GM12878 (cell line): ENCODE data around the gene GZF1. TPM values are rescaled to one million over a fixed set of nuclear protein-coding genes. Genes with fewer than 3 reads are reported as not detected.

Experiments
- ATAC-seq: fragments of 200-7000 bp; cut with Tn5 transposase; 3 replicates; pipeline ENCODE4 v1.9.1; 2020; ENCODE audit warnings: mild to moderate bottlenecking, moderate library complexity
- BruUV-seq: library from RNA; stranded (reverse); fragments of 400-500 nt; replicated peaks from 2 replicates; lab custom pipeline; 2021; lab: Mats Ljungman, UMichigan
- CTCF ChIA-PET: fragments of 300-600 bp; sonication (Branson Sonifier 250); formaldehyde crosslinking; extraction: SDS; loops from one replicate; lab custom pipeline; 2021; ENCODE audit warnings: inconsistent platforms; lab: Yijun Ruan, JAX
- POLR2A ChIA-PET: fragments of 350-600 bp; formaldehyde crosslinking; extraction: SDS; loops from one replicate; lab custom pipeline; 2021; ENCODE audit warnings: inconsistent platforms; lab: Charles Lee
- RAD21 ChIA-PET: fragments of 300-600 bp; sonication (Branson Sonifier 250); formaldehyde crosslinking; loops from one replicate; lab custom pipeline; 2023; ENCODE audit warnings: antibody characterized with exemption; ENCODE audit not compliant: unreplicated experiment; lab: Charles Lee
- SMC1A ChIA-PET: fragments of 300-600 bp; sonication (Branson Sonifier 250); formaldehyde crosslinking; loops from one replicate; lab custom pipeline; 2023; ENCODE audit not compliant: unreplicated experiment, uncharacterized antibody; lab: Charles Lee
- DNase-seq: peaks from one replicate; pipeline ENCODE4 v3.0.0-alpha.2; 2011; ENCODE audit warnings: low read depth, low spot score
- FAIRE-seq: peaks from 3 replicates; lab custom pipeline; 2011; peaks lifted over from hg19 to GRCh38; lab: Jason Lieb, UNC
- H2AFZ ChIP-seq: 2 replicates; pipeline ENCODE4 v1.6.0; 2011; ENCODE audit warnings: low read depth, low read length, control low read depth; ENCODE audit not compliant: control insufficient read depth
- H3K27ac ChIP-seq: 2 replicates; pipeline ENCODE4 v1.5.1; 2011; ENCODE audit warnings: control low read depth; ENCODE audit not compliant: control insufficient read depth, insufficient read depth
- H3K27me3 ChIP-seq, 2 experiments: replicated peaks in 1 of 2; 2 replicates each; pipeline versions ENCODE4 v1.6.0 to v1.6.1; 2011; ENCODE audit warnings: low read length in 1 of 2; ENCODE audit not compliant: control insufficient read depth in 2 of 2, insufficient read depth in 2 of 2
- H3K36me3 ChIP-seq, 2 experiments: 2 replicates each; pipeline ENCODE4 v1.5.1; 2011; ENCODE audit warnings: low read length in 1 of 2; ENCODE audit not compliant: control insufficient read depth in 2 of 2, insufficient read depth in 2 of 2
- H3K4me1 ChIP-seq: 2 replicates; pipeline ENCODE4 v1.6.1; 2011; ENCODE audit warnings: mild to moderate bottlenecking, low read length, moderate library complexity, mixed read lengths; ENCODE audit not compliant: control insufficient read depth, insufficient read depth
- H3K4me2 ChIP-seq: 2 replicates; pipeline ENCODE4 v1.6.0; 2011; ENCODE audit warnings: control low read depth; ENCODE audit not compliant: control insufficient read depth, insufficient read depth
- H3K4me3 ChIP-seq: fragments of 200-600 bp; sonication (generic); 2 replicates; pipeline ENCODE4 v1.5.1; 2016
- H3K79me2 ChIP-seq: 2 replicates; pipeline ENCODE4 v1.6.0; 2011; ENCODE audit warnings: low read length; ENCODE audit not compliant: control insufficient read depth, insufficient read depth
- H3K9ac ChIP-seq: 2 replicates; pipeline ENCODE4 v1.8.0; 2011; ENCODE audit warnings: low read length, control low read depth, mixed read lengths; ENCODE audit not compliant: control insufficient read depth, insufficient read depth
- H3K9me3 ChIP-seq: replicated peaks from 3 replicates; pipeline ENCODE4 v1.5.1; 2011; ENCODE audit warnings: mild to moderate bottlenecking, low read length; ENCODE audit not compliant: control insufficient read depth, insufficient read depth
- H4K20me1 ChIP-seq: 2 replicates; pipeline ENCODE4 v1.6.0; 2011; ENCODE audit not compliant: control insufficient read depth, insufficient read depth
- EZH2 ChIP-seq: IDR thresholded peaks from 2 replicates; pipeline ENCODE4 v1.6.1; 2012; ENCODE audit warnings: low read depth, mild to moderate bottlenecking, control low read depth, inconsistent platforms, low read length, borderline replicate concordance; ENCODE audit not compliant: control insufficient read depth
- JUND ChIP-seq: IDR thresholded peaks from 2 replicates; pipeline ENCODE4 v1.6.1; 2012; ENCODE audit warnings: low read depth, mild to moderate bottlenecking, low read length, improper control_type of control experiment, moderate library complexity
- MYC ChIP-seq: IDR thresholded peaks from 2 replicates; pipeline ENCODE4 v1.6.1; 2011; ENCODE audit warnings: mild to moderate bottlenecking, low read length, moderate library complexity, inconsistent platforms; ENCODE audit not compliant: insufficient read depth, insufficient replicate concordance, insufficient read length, severe bottlenecking
- NFYB ChIP-seq: IDR thresholded peaks from 2 replicates; pipeline ENCODE4 v1.6.1; 2011; ENCODE audit warnings: low read depth, mild to moderate bottlenecking, low read length, improper control_type of control experiment, moderate library complexity; ENCODE audit not compliant: insufficient read depth
- POU2F2 ChIP-seq: IDR thresholded peaks from 3 replicates; pipeline ENCODE4 v1.6.1; 2011; ENCODE audit warnings: low read depth, mild to moderate bottlenecking, low read length, borderline replicate concordance
- SREBF1 ChIP-seq: IDR thresholded peaks from 2 replicates; pipeline ENCODE4 v1.6.1; 2012; ENCODE audit warnings: mild to moderate bottlenecking, low read length
- ZBTB11 ChIP-seq: fragments of 450-650 bp; formaldehyde crosslinking; IDR thresholded peaks from 2 replicates; pipeline ENCODE4 v1.5.0; 2022; ENCODE audit warnings: mild to moderate bottlenecking, missing genetic modification characterization
- ZNF384 ChIP-seq: IDR thresholded peaks from 2 replicates; pipeline ENCODE4 v1.6.1; 2012; ENCODE audit warnings: low read depth, mild to moderate bottlenecking, low read length, improper control_type of control experiment, borderline replicate concordance
- WGBS: methylation state at CpG from one replicate; pipeline ENCODE4 v1.1.6; 2016; ENCODE audit warnings: low lambda C conversion rate; ENCODE audit not compliant: insufficient replicate concordance, insufficient coverage; ENCODE audit errors: missing lambda C conversion rate; 5-methylcytosine and 5-hydroxymethylcytosine counted together
- in situ Hi-C: fragments of 300-500 bp; cut with MboI; formaldehyde crosslinking; loops from 9 replicates; pipeline ENCODE4 v1.14.3; 2018; ENCODE audit warnings: mixed read lengths
- intact Hi-C: fragments of 100-400 bp; cut with micrococcal nuclease; formaldehyde crosslinking; loops from one replicate; pipeline ENCODE4 v1.14.2; 2022; ENCODE audit not compliant: unreplicated experiment
- polyA plus RNA-seq, 11 experiments: library from polyadenylated mRNA; depleted of rRNA in 4 of 11; unstranded in 6 of 11; stranded (reverse) in 5 of 11; fragments of >200 nt; fragmentation: Nextera tagmentation in 4 of 11; fragmentation: Illumina TruSeq in 1 of 11; extraction: Ambion mirVana in 4 of 11; extraction: Trizol in 1 of 11; gene quantifications; 1 replicate in 1 of 11; 2 replicates in 10 of 11; pipeline versions ENCODE4 v1.2.1 to v1.2.3, GENCODE V29; 2011 to 2016; ENCODE audit warnings: inconsistent platforms in 2 of 11, missing spikeins in 2 of 11, low read depth in 1 of 11
- total RNA-seq, 4 experiments: library from RNA; depleted of rRNA in 3 of 4; stranded (reverse); fragments of >200 nt in 3 of 4; fragmentation: Illumina TruSeq in 1 of 4; extraction: Trizol in 1 of 4; gene quantifications; 2 replicates each; pipeline versions ENCODE4 v1.2.1 to v1.2.3, GENCODE V29; 2013 to 2021

The GZF1 gene
- total and polyA plus RNA-seq, 10 of the 15 experiments (the other 5 are each of a cell fraction or from before 2014, with no cell fraction given) = 2.2 to 19.5 (median 9.7) TPM

- intact Hi-C loops = no loop called here
- no peaks in the 10 kb centered on the region for H3K27me3 ChIP-seq
- H3K79me2 ChIP-seq = no peaks in the 10 kb centered on the region
- WGBS = 41% methylated on average over 5 of the region's 5 CpGs
- RAD21 ChIA-PET = no interaction called here
- FAIRE-seq = no peak
- in situ Hi-C loops = no loop called here
- TF ChIP-seq EZH2 (no peak), POU2F2 (no peak), JUND (no peak), SREBF1 (no peak), ZBTB11 (CRISPR knock-in tag) (no peak), ZNF384 (no peak), MYC (no peak), NFYB (no peak)
- DNase-seq = no peak
- H3K27ac ChIP-seq = no peak overlapping the region
- H3K4me3 ChIP-seq = no peak overlapping the region
- SMC1A ChIA-PET = interaction anchor here (0.8 to 1.3 kb wide), 2 partner anchors 28 to 31 kb away, joined by 3 read pairs; no protein-coding TSS in a partner anchor
- no peaks in the 10 kb centered on the region for H4K20me1 ChIP-seq
- no peak overlapping the region for H3K4me2 ChIP-seq
- no peaks in the 10 kb centered on the region for H3K9me3 ChIP-seq
- no TSS peak for BruUV-seq
- ATAC-seq = no peak
- H3K4me1 ChIP-seq = no peaks in the 10 kb centered on the region
- POLR2A ChIA-PET = no interaction called here
- H3K9ac ChIP-seq = no peak overlapping the region
- H3K36me3 ChIP-seq = peaks cover 9 to 29% of the 10 kb centered on the region in 2 experiments
- CTCF ChIA-PET = no interaction called here
- no peak overlapping the region for H2AFZ ChIP-seq
Measured at GRCh38 chr20:23375827-23376226, 13.8 kb downstream of the GZF1 start.
